Mucosa of descending colon (tissue), 3 donors: Measurements from ENCODE around the gene GNB2. TPM values are rescaled to one million over a fixed set of nuclear protein-coding genes. Genes with fewer than 3 reads are reported as not detected.
A peak's percentile ranks its signal among the peaks of the same experiment; 100 is the strongest.

Experiments used
- ATAC-seq: fragments of 200-7000 bp; cut with Tn5 transposase; one replicate; pipeline ENCODE4 v1.9.1; 2020; ENCODE audit warnings: mild to moderate bottlenecking, moderate library complexity
- DNase-seq, 3 donors: peaks; one replicate each; pipeline ENCODE4 v3.0.0-alpha.2; 2020
- H3K36me3 ChIP-seq: fragments of 200-600 bp; one replicate; pipeline ENCODE4 v1.8.0; 2021; ENCODE audit warnings: low read depth, mild to moderate bottlenecking
- H3K4me1 ChIP-seq: fragments of 200-600 bp; one replicate; pipeline ENCODE4 v1.8.0; 2021; ENCODE audit warnings: low read depth, mild to moderate bottlenecking
- H3K4me3 ChIP-seq: fragments of 200-600 bp; one replicate; pipeline ENCODE4 v1.8.0; 2021; ENCODE audit warnings: mild to moderate bottlenecking
- H3K9me3 ChIP-seq: fragments of 200-600 bp; one replicate; pipeline ENCODE4 v1.8.0; 2021; ENCODE audit warnings: mild to moderate bottlenecking
- intact Hi-C, 2 donors: fragments of 100-400 bp; cut with DNase I in 1 of 2; cut with micrococcal nuclease in 1 of 2; formaldehyde crosslinking; loops; one replicate each; pipeline versions ENCODE4 v1.11.0 to v1.11.1; 2022; cut with DNase I, micrococcal nuclease
- total RNA-seq, 3 donors: library from RNA; stranded (reverse); fragmentation: NEBNext Ultra II Directional in 2 of 3; extraction: Animal tissue kit (Norgen Biotek cat#: 25700) in 2 of 3; gene quantifications; one replicate each; pipeline versions ENCODE4 v1.2.1 to v1.2.4, GENCODE V29; 2021 to 2023
- TF ChIP-seq, protein P1 (sequence below): fragments of 200-600 bp; IDR thresholded peaks from one replicate; pipeline ENCODE4 v1.8.0; 2022; ENCODE audit warnings: antibody characterized with exemption, mild to moderate bottlenecking
- donor health status: DM: no; HTN: no; CAD: no; lungs with moderate emphysema.
- donor health status: DM: no; HTN: no; CAD: no.
- donor health status: DM: no; HTN: yes; CAD: no.

GNB2 gene
- total RNA-seq, 3 donors from 2014 or later = 197 to 257 (median 232) TPM

DNA sequence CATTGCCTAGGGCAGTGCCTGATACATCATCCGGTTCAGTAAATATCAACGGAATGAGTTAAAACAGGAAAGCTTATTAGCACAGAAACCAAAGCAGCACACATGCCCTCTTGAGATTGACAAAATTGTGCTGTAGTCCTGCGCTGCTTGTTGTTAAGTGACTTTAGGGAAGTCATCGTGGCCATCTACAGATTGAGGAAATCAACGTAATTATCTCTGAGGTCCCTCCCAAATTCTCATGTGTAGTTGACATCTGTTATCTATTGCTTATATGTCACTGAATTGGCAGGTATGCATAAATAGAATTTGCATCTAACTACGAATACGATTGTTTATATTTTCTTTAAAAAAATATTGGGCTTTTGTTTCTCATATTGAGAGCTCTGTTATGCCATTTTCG is 3.5 kb upstream of the GNB2 start:
- Histone ChIP-seq H3K4me3 (no peak overlapping the region), H3K36me3 (no peaks in the 10 kb centered on the region), H3K4me1 (no peaks in the 10 kb centered on the region), H3K9me3 (no peaks in the 10 kb centered on the region)
- peak in 1 of 3 donors; percentile 1 for DNase-seq
- TF ChIP-seq, protein P1, sequence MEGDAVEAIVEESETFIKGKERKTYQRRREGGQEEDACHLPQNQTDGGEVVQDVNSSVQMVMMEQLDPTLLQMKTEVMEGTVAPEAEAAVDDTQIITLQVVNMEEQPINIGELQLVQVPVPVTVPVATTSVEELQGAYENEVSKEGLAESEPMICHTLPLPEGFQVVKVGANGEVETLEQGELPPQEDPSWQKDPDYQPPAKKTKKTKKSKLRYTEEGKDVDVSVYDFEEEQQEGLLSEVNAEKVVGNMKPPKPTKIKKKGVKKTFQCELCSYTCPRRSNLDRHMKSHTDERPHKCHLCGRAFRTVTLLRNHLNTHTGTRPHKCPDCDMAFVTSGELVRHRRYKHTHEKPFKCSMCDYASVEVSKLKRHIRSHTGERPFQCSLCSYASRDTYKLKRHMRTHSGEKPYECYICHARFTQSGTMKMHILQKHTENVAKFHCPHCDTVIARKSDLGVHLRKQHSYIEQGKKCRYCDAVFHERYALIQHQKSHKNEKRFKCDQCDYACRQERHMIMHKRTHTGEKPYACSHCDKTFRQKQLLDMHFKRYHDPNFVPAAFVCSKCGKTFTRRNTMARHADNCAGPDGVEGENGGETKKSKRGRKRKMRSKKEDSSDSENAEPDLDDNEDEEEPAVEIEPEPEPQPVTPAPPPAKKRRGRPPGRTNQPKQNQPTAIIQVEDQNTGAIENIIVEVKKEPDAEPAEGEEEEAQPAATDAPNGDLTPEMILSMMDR = no peak
- ATAC-seq = no peak
- intact Hi-C loops = no loop called here

DNA sequence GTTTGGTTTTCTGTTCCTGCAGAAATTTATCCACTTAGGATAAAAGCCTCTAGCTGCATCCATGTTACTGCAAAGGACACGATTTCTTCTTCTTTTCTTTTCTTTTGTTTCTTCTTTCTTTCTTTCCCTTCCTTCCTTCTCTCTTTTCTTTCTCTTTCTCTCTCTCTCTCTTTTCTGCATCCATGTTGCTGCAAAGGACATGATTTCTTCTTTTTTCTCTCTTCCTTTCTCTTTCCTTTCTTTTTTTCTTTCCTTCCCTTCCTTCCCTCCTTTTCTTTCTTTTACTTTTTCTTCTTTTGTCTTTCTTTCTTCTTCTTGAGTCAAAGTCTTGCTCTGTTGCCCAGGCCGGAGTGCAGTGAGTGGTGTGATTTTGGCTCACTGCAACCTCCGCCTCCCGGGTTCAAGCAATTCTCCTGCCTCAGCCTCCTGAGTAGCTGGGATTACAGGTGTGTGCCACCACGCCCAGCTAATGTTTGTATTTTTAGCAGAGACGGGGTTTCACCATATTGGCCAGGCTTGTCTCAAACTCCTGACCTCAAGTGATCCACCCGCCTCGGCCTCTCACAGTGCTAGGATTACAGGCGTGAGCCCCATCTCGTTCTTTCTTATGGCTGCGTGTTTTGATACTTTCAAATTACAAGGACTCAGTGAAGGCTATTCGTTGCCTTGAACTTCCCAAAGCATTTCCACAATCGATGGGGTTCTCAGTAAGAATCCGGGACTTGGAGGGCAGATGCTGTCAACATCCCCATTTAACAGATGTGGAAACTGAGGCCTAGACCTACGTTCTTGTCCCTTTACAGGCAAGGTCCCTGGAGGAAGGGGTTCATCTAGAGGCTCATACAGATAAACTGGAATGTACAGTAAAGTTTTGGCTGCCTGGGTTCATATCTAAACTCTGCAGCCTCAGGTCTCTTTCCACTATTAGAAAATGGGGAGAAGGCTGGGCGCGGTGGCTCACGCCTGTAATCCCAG is 1.9 kb upstream of the GNB2 start:
- no peak for ATAC-seq
- Histone ChIP-seq H3K4me1 (no peaks in the 10 kb centered on the region), H3K4me3 (no peak overlapping the region), H3K36me3 (no peaks in the 10 kb centered on the region), H3K9me3 (no peaks in the 10 kb centered on the region)
- peak in 1 of 3 donors; percentile 42 for DNase-seq
- intact Hi-C loops = no loop called here
- TF ChIP-seq, protein P1 = no peak

DNA sequence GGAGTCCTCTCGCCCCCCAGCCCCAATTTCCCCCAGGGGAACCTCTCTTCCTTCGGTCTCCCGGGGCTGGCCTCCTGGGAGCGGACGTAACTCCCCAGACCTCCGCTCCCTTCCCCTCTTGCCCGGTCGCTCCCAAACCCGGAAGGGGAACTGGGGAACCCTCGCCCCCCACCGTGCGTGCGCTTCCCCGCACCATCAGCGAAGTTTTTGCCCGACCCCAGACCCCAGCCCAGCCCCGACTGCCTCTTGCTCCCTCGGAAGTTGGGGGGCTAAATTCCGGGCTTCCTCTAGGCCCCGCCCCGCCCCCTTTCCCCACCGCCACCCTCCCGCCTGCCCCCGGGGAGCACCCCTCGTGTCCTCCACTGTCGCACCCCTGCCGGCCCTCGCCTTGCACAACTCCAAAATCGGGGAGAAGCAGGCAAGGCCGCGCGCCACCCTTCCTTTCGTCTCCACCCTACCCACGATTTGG is 436 bp downstream of the GNB2 start:
- peaks cover 9% of the 10 kb centered on the region for H3K36me3 ChIP-seq
- H3K4me1 ChIP-seq = no peaks in the 10 kb centered on the region
- intact Hi-C loops = no loop called here
- DNase-seq (peak; percentile 61 to 82 (median 78)), ATAC-seq (peak; percentile 11)
- H3K9me3 ChIP-seq = no peaks in the 10 kb centered on the region
- peak overlapping the region; percentile 90 for H3K4me3 ChIP-seq
- TF ChIP-seq, protein P1 = no peak

DNA sequence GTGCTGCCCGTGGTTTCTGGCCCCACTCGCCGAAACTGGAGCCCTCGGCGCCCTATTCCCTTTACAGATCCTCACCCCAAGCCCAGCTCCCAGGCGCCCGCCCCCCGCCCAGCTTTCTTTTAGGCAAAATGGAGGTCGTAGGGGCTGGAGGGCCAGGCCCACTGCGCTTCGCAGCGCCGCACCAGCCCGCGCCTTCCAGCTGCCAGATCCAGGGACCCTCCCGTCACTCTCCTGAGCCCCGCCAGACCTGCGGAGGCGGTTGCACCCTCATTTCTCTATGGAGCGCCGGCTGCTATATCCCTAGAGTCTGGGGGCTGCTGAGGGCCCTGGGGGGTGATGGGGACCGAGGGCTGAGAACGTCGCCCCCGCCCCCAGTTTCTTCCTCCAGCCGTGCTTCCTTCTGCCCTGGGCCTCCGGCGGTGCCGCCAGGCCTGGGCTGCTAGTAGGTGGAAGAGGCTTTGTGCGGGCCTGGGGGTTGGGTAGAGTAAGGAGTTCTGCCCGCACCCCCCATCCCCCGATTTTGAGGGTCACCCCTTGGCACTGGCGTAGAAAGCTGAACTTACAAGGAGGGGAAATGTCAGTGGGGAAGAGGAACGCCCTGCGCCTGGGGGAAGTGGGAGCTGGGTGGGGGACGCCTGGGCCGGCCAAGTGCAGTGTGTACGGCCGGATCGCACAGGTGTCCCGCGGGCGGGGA is 1.0 kb downstream of the GNB2 start:
- Histone ChIP-seq H3K9me3 (no peaks in the 10 kb centered on the region), H3K4me1 (no peaks in the 10 kb centered on the region), H3K4me3 (peak overlapping the region; percentile 90), H3K36me3 (peaks cover 9% of the 10 kb centered on the region)
- peak; percentile 6 for ATAC-seq
- DNase-seq = peak; percentile 46 to 74 (median 69)
- TF ChIP-seq, protein P1 = no peak
- intact Hi-C loops = no loop called here

DNA sequence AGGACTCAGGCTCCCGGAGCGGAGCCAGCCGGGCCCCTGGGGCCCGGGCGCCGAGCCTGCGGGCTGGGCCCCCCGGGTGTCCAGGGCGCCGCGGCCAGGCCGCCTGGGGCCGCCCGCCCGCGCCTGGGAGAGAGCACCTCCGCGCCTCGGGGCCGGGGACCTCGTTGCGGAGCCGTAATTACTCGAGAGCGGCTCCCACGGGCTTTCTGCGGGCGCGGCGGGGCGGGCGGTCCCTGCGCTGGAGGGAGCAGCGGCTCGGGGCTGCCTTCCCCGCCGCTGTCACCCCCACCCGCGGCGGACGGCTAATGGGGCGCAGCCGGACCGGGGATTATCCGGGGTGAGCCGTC is 1.5 kb downstream of the GNB2 start:
- peak overlapping the region; percentile 90 for H3K4me3 ChIP-seq
- DNase-seq = peak in 2 of 3 donors; percentile 61 to 66
- no peaks in the 10 kb centered on the region for H3K9me3 ChIP-seq
- H3K36me3 ChIP-seq = peaks cover 9% of the 10 kb centered on the region
- TF ChIP-seq, protein P1 = no peak
- no peaks in the 10 kb centered on the region for H3K4me1 ChIP-seq
- no peak for ATAC-seq
- intact Hi-C loops = no loop called here
